Hindlimb muscle (tissue), 1 donor: ENCODE results near the gene MAD2L1BP. TPM values are rescaled to one million over a fixed set of nuclear protein-coding genes. Genes with fewer than 3 reads are reported as not detected.
A peak's percentile ranks its signal among the peaks of the same experiment; 100 is the strongest.

Source experiments
- DNase-seq: peaks from one replicate; pipeline ENCODE4 v3.0.0-alpha.2; 2013
- polyA plus RNA-seq: library from polyadenylated mRNA; unstranded; fragments of 120-200 nt; gene quantifications from one replicate; pipeline ENCODE4 v1.2.1, GENCODE V29; 2013; ENCODE audit not compliant: insufficient read length

Gene MAD2L1BP
- polyA plus RNA-seq, 1 donor, result 17.2 TPM

- peak; percentile 82 for DNase-seq
Observed at GRCh38 chr6:43667245-43668150, 31.9 kb downstream of the MAD2L1BP start.

- no peak for DNase-seq
Observed at GRCh38 chr6:43668151-43669028, 32.8 kb downstream of the MAD2L1BP start.

GRCh38 chr6:43669050-43669921 is 33.6 kb downstream of the MAD2L1BP start:
- peak; percentile 69 for DNase-seq

- no peak for DNase-seq
Observed at GRCh38 chr6:43669922-43670622, 34.4 kb downstream of the MAD2L1BP start.

- DNase-seq, result no peak
Observed at GRCh38 chr6:43670623-43670986, 35.0 kb downstream of the MAD2L1BP start.

- DNase-seq, result no peak
Observed at GRCh38 chr6:43671011-43671800, 35.6 kb downstream of the MAD2L1BP start.

- no peak for DNase-seq
Observed at GRCh38 chr6:43671801-43672690, 36.4 kb downstream of the MAD2L1BP start.

- DNase-seq, result no peak
Observed at GRCh38 chr6:43673444-43674084, 37.9 kb downstream of the MAD2L1BP start.

GRCh38 chr6:43674291-43674690 is 38.7 kb downstream of the MAD2L1BP start:
- no peak for DNase-seq

- no peak for DNase-seq
Observed at GRCh38 chr6:43674921-43675320, 39.3 kb downstream of the MAD2L1BP start.

- no peak for DNase-seq
Observed at GRCh38 chr6:43676962-43677606, 41.4 kb downstream of the MAD2L1BP start.

- no peak for DNase-seq
Observed at GRCh38 chr6:43677759-43678158, 42.1 kb downstream of the MAD2L1BP start.

GRCh38 chr6:43678341-43678740 is 42.7 kb downstream of the MAD2L1BP start:
- no peak for DNase-seq

GRCh38 chr6:43679057-43679456 is 43.4 kb downstream of the MAD2L1BP start:
- DNase-seq, result no peak

GRCh38 chr6:43680308-43681200 is 44.9 kb downstream of the MAD2L1BP start:
- no peak for DNase-seq

GRCh38 chr6:43681303-43681702 is 45.7 kb downstream of the MAD2L1BP start:
- no peak for DNase-seq

- DNase-seq, result no peak
Observed at GRCh38 chr6:43682724-43683429, 47.2 kb downstream of the MAD2L1BP start.
